AG10803 (cell line): ENCODE measurements around the gene VPS39.

Source experiments
- DNase-seq: peaks from one replicate; pipeline ENCODE4 v3.0.0; 2010; ENCODE audit warnings: low read depth
- H3K4me3 ChIP-seq: 2 replicates; pipeline ENCODE4 v1.5.1; 2011; ENCODE audit warnings: mild to moderate bottlenecking, low read length, control low read depth
- TF ChIP-seq, protein P1 (sequence below): conservative IDR thresholded peaks from 2 replicates; pipeline ENCODE4 v1.5.1; 2011; ENCODE audit warnings: mild to moderate bottlenecking, low read length, control low read depth, inconsistent platforms

Gene VPS39

DNA sequence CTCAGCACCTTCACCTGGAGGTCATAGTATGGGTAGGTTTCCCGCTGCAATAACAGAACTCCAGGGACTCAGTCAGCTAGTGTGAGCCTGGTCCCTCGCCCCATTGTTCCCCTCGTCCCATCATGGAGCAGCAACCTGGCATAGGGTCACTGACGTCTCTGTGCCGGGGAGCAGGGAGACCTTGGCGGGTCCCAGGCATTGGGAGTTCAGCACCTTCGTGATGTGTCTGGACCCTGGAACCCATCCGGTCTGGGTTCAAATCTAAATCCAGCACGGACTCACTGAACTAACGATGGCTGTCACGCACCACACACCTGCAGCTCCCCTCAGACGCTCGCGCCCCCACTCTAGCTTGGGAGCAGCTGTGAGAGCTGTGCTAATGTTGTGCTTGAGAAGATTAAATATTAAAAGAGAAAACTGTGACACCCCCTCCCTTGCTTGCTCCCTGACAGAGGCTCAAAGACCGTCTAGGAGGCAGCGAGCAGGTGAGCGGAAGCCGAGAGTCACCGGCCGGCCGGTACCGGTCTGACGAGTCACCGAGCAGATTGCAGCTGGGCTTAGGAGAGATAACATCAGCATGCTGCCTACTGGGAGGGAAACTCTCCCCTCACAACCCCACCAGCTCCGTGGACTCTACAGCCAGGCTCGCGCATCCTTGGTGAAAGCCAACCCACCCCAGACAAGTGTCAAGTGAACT, 52.4 kb downstream of the VPS39 start:
- TF ChIP-seq, protein P1, sequence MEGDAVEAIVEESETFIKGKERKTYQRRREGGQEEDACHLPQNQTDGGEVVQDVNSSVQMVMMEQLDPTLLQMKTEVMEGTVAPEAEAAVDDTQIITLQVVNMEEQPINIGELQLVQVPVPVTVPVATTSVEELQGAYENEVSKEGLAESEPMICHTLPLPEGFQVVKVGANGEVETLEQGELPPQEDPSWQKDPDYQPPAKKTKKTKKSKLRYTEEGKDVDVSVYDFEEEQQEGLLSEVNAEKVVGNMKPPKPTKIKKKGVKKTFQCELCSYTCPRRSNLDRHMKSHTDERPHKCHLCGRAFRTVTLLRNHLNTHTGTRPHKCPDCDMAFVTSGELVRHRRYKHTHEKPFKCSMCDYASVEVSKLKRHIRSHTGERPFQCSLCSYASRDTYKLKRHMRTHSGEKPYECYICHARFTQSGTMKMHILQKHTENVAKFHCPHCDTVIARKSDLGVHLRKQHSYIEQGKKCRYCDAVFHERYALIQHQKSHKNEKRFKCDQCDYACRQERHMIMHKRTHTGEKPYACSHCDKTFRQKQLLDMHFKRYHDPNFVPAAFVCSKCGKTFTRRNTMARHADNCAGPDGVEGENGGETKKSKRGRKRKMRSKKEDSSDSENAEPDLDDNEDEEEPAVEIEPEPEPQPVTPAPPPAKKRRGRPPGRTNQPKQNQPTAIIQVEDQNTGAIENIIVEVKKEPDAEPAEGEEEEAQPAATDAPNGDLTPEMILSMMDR: no peak
- DNase-seq: no peak
- no peak overlapping the region for H3K4me3 ChIP-seq

DNA sequence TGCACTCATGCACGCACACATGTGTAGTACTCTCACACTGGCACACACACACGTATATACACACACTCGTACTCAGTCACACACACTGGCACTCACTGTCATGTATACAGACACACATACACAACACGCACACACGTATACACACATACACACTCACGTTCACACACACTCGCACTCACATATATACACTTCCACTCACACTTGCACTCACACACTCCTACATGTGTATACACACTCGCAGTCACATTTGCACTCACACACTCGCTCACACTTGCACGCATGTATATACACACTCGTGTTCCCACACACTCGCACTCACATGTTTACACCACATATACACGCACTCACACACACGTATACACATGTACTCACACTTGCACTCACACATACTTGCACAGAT, 53.1 kb downstream of the VPS39 start:
- H3K4me3 ChIP-seq: no peak overlapping the region
- TF ChIP-seq, protein P1: no peak
- no peak for DNase-seq

DNA sequence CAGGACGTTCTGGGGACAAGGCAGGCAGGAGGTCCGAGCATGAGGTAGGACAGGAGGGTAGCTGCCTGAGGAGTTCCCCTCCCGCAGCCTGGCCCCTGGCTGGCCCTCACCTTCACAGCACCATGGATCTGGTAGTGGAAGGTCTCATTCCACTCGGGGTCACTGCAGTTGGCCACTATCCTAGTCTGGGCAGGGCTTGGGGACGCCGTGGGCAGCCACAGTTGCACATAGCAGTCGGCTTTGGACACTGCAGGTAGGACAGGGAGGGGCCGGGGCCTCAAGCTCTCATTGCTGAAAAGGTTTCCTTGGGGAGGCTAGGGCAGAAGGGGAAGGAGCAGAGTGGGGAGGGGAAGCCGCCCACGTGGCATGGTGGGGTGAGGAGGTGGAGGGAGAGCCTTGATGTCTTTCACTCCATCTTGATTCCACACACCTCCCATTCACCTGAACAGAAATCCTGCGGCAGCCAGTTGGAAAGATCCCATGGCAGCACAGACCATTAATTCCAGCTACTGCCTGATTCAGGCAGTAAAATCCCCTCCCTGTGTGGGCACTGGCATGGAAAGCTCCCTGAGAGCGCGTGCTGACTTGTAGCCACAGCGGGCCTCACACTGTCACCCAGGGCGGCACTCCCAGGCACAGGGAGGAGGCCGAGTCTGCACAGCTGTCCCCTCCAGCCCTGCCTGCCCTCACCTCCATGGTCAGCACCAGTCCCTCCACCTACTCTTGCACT, 53.7 kb downstream of the VPS39 start:
- TF ChIP-seq, protein P1: no peak
- no peak overlapping the region for H3K4me3 ChIP-seq
- no peak for DNase-seq

DNA sequence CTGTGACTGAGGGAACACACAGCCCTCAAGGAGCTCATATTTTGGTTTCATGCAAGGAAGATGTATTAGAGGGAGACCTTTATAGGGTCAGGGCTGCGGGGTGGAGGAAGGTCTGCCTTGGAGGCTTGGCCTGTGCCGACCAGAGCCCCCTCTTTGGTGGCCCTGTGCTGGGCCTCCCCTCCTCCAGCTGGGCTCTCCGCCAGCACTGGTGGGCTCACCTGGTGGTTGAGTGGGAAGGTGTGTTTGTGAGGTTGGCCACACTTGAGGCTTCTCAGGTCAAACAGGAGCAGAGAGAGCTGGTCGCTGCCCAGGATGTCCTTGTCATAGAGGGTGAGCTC, 54.3 kb downstream of the VPS39 start:
- TF ChIP-seq, protein P1: no peak
- H3K4me3 ChIP-seq: no peak overlapping the region
- DNase-seq: no peak

DNA sequence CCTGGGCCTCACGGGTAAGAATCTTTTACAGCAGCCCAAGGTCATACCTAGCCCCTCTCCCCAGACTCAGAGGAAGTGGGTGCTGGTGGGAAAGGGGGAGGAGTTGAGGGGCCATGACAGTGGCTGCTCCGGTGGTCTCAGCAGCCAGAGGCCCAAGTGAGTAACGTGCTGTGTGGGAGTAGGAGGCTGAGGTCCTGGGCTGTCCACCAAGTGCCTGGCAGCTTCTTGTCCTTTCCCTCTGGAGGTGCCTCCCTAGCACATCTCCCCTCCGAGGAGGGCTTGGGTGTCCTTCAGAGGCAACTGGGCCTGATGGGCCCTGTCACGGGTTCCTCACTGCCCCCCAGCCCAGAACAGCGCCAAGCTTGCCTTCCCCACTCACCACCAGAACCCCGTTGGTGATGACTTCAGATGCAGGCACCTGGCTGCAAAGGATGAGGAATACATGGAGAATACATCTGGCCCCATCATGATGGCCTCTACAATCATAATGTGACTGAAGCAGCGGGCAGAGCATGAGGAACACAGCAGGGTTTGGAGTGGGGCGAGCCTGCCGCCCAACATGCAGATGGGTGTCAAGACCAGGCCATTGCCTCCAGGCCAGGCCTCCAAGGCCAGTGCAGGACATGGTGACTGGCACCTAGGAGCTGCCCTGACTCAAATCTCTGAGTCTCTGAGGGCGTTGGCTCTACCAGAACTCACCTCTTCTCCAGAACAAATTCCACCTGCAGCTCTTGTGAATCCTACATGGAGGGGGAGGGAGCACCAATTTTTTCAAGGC, 55.0 kb downstream of the VPS39 start:
- DNase-seq: no peak
- no peak overlapping the region for H3K4me3 ChIP-seq
- TF ChIP-seq, protein P1: no peak

DNA sequence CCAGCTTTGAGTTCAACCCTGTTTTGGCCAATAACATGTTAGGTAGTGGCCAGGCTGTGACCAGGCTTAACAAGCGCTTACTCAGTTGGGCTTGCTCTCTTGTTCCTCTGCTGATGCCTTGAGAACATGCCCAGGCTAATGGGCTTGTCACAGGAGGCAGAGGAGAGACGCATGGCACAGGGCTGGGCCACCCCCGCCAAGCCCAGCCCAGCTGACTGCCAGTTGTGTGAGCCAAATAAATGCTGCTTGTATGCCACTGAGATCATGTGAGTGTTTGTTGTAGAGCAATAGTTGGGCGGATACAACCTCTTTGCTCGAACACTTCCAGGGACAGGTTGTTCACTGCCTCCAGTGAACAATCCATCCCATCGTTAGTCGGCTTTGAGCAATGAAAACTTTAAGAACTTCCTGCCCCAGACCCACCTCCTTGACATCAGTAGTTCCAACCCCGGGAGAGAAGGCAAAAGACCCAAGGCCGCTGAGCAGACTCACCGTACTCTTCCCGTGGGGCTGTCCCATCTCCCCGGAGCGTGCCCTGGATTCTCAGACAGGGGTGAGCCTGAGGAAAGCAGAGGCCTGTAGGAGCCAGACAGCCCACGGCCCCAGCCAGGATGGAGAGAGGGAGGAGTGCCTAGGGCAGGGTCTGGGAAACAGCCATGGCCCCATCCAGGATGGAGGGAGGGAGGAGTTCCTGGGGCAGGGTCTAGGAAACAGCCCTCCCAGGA, 55.7 kb downstream of the VPS39 start:
- peak; percentile 25 for DNase-seq
- TF ChIP-seq, protein P1: no peak
- H3K4me3 ChIP-seq: no peak overlapping the region
